ENCODE data around the gene DENND5A.
"Not testable (repeated sequence)": the region's sequence is repeated elsewhere in the genome, so short reads cannot be mapped to it uniquely, and the experiment has no call there.

The DENND5A gene

DNA sequence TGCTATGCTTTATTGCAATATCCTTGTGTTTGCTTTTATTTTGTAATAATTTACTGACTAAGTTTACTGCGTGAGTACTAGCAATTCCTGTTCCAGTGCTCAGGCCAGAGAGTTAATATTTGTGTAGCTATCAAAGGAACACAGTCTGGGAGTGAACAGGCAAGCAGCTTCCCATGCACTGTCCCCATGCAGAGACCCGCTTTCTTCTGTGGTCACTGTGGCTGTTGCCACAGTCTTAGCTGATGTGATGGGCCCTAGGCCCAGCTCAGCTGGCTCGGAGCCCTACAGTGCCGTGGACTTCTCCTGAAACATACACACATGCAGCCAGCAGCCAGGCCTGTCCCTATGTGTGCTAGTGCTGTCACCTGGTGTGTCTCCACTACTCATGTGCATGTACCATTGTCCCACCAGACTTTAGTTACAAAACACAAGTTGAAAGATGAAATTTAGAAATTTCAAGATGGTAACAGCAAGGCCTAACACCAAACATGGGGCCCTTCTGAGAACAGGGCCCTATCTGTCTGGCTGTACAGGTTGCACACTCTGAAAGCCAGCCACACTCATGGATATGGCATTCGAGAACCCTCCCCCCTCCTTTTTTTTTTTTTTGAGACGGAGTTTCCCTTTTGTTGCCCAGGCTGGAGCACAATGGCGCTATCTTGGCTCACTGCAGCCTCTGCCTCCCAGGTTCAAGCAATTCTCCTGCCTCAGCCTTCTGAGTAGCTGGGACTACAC lies 161.4 kb downstream of the DENND5A start:
- DNase-seq (ENCODE audit: low read depth in 3 of 3, low spot score in 1 of 3): no peak

DNA sequence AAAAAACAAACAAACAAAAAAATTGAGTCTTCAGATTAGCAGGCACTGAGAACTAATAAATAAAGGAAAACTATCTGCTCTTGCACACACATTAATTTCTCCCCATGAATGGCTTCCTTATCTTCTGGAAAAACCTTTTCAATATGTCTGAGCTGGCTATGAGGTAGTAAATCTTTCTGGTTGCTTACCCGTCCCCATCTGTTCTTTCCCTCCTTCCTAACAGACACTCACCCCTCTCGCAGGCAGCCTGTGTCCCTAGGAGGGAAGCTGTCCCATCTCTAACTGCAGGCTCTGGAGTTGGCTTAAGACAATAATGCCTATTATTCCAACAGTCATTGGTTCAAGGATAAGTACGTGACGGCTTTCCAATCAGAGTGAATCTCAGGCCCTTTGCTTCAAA lies 165.5 kb downstream of the DENND5A start:
- no peak for DNase-seq (ENCODE audit: low read depth in 3 of 3, low spot score in 1 of 3)

GRCh38 chr11:9098455-9098854 lies 166.7 kb downstream of the DENND5A start:
- DNase-seq (ENCODE audit: low read depth in 3 of 3, low spot score in 1 of 3): not testable (repeated sequence)

DNA sequence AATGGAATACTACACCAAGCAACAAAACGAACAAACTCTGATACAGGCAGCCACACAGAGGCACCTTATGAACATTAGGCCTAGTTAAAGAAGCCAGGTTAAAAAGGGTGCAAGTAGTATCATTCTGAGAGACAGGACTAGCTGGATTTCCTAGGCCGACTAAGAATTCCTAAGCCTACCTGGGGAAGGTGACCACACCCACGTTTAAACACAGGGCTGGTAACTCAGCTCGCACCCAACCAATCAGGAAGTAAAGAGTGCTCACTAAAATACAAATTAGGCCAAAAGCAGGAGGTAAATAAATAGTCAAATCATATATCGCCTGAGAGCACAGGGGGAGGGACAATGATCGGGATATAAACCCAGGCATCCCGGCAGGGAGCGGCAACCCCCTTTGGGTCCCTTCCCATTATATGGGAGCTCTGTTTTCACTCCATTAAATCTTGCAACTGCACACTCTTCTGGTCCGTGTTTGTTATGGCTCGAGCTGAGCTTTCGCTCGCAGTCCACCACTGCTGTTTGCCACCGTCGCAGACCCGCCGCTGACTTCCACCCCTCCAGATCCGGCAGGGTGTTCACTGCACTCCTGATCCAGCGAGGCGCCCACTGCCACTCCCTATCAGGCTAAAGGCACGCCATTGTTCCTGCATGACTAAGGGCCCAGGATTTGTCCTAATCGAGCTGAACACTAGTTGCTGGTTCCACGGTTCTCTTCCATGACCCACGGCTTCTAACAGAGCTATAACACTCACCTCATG lies 167.8 kb downstream of the DENND5A start:
- not testable (repeated sequence) for DNase-seq (ENCODE audit: low read depth in 3 of 3, low spot score in 1 of 3)

DNA sequence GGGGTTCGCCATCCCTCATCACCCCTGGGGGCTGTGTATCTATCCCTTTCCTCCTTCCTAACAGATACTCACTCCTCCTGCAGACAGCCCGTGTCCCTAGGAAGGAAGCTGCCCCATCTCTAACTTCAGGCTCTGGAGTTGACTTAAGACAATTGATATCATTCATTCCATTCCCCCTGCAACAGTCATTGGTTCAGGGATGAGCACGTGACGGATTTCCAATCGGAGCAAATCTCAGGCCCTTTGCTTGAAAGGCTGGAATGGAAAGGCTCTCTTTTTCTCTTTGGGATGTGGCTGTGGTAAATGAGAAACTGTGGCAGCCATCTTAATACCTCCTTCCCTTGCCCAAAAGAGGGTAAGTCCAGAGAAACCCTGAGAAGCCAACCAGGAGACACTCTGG lies 168.7 kb downstream of the DENND5A start:
- no peak for DNase-seq (ENCODE audit: low read depth in 3 of 3, low spot score in 1 of 3)

DNA sequence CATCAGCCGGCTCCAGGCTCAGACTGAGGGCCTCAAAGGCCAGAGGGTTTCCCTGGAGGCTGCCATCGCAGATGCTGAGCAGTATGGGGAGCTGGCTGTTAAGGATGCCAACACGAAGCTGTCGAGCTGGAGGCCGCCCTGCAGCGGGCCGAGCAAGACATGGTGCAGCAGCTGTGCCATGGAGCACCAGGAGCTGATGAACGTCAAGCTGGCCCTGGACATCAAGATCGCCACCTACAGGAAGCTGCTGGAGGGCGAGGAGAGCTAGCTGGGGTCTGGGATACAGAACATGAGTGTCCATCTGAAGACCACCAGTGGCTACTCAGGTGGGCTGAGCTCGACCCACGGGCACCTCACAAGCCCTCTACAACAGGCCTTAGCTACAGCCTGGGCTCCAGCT lies 169.7 kb downstream of the DENND5A start:
- DNase-seq (ENCODE audit: low read depth in 3 of 3, low spot score in 1 of 3): no peak

DNA sequence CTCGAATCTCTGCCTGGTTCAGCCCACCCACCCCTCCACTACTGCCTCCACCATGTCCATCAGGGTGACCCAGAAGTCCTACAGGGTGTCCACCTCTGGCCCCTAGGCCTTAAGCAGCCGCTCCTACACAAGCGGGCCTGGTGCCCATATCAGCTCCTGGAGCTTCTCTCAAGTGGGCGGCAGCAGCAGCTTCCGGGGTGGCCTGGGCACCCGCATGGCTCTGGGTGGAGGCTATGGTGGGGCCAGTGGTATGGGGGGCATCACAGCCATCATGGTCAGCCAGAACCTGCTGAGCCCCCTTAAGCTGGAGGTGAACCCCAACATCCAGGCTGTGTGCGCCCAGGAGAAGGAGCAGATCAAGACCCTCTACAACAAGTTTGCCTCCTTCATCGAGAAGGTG lies 170.7 kb downstream of the DENND5A start:
- DNase-seq (ENCODE audit: low read depth in 3 of 3, low spot score in 1 of 3): no peak

DNA sequence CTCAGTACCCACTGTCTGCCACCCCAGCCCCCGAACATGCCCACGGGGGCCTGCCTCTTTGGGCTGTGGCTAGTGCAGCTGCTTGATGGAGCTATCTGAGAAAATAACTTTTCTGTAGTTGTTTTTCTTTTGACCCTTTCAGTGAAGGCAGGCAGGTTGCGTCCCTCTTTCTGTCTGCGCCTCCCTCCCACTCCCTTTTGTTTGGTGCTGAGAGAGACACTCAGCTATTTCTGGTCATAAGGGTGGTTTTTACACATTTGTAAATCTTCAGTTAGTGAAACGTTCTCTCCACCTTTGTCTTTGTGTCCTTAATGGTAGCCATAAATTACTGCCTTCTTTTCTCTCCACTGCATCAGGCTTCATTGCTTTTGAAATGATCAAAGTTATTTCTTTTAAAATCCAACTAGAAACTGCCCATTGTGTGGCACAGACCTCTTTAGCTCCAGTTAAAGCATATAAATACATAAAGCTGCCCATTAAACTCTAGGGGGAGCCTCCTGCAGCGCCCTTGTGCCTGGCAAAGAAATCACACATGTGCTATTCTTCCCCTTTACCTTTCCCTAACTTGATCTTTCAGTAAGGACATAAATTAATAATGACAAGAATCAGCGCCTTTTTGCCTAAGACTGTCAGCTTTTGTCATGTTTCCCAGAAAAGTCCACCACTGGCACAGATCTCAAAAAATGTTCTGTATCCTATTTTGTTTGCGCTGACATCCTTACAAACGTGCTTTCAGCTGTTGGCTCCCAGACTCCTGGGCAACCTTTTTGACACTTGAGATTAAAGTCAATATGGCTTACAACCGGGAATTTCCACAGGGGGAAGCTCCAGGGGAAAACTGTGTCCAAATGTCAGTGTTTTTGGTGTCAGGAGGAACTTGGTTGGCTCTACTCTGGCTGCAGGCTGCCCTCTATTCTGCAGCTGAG lies 172.0 kb downstream of the DENND5A start:
- DNase-seq (ENCODE audit: low read depth in 3 of 3, low spot score in 1 of 3): no peak

DNA sequence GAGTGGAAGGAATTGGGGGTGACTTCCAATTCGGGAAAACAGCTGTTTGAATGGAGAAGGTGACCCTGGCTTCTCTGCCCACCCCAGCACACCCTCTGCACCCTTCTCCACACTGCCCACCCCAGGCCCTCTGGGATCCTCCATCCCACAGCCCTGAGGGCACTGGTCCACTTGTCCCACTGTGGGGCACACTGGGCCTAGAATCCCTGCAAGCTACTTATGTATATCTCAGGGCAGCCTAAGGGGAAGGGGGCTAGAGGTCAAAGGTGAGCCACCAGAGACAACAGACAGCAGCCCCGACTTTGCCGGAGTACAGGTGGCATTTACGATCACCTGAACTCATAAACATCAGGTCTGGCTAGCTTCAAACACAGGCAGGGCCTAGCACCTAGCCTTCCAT lies 173.1 kb downstream of the DENND5A start:
- DNase-seq (ENCODE audit: low read depth in 3 of 3, low spot score in 1 of 3): no peak

- no peak for DNase-seq (ENCODE audit: low read depth in 3 of 3, low spot score in 1 of 3)
Measured at GRCh38 chr11:9091044-9091922, 173.9 kb downstream of the DENND5A start, which contains the start of gene SCUBE2. Gene SCUBE2 (minus strand): TSS chr11:9091599. CDS start chr11:9091528, 71 bp downstream.

- DNase-seq (ENCODE audit: low read depth in 3 of 3, low spot score in 1 of 3): no peak
Measured at GRCh38 chr11:9090488-9091043, 174.6 kb downstream of the DENND5A start.

- no peak for DNase-seq (ENCODE audit: low read depth in 3 of 3, low spot score in 1 of 3)
Measured at GRCh38 chr11:9089636-9090035, 175.5 kb downstream of the DENND5A start.

DNA sequence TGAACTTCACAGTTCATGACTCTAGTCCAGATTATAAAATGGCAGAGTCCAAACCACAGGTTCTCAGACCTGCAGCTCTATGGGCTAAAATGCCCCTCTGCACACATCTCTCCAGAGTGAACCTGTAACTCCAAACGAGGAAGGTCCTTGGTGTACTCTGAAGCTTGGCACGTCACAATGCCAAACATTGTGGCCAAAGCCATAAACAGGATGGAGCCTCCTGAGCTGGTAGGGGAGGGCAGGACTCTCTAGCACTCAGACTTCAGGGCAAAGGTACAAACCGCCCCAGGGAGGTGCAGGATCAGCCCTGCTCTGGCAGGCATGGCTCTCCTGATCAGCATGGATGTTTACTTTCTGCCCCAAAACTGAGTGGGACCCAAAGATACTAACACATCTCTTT lies 176.1 kb downstream of the DENND5A start:
- DNase-seq (ENCODE audit: low read depth in 3 of 3, low spot score in 1 of 3): no peak
